Tibial nerve (tissue), 4 donors: ENCODE data around the gene PDE1C.

Experiments used
- CTCF ChIP-seq, 5 experiments: fragments of 200-600 bp in 3 of 5; fragments of 450-650 bp in 2 of 5; sonication (generic) in 3 of 5; IDR thresholded peaks; one replicate each; pipeline ENCODE4 v1.5.1; 2016 to 2019; ENCODE audit warnings: antibody characterized with exemption in 5 of 5, mild to moderate bottlenecking in 3 of 5, moderate library complexity in 2 of 5
- EP300 ChIP-seq, 2 donors: sonication (generic); formaldehyde crosslinking; IDR thresholded peaks; one replicate each; pipeline ENCODE4 v1.6.1; 2017; ENCODE audit warnings: antibody characterized with exemption in 2 of 2, mild to moderate bottlenecking in 1 of 2
- POLR2A ChIP-seq, 2 donors: fragments of 450-650 bp; IDR thresholded peaks; one replicate each; pipeline ENCODE4 v1.6.1; 2017; ENCODE audit warnings: antibody characterized with exemption in 2 of 2, mild to moderate bottlenecking in 2 of 2, moderate library complexity in 2 of 2

- no peak for TF ChIP-seq CTCF (IDR thresholded peaks at IDR 0.05)
- TF ChIP-seq POLR2A (IDR thresholded peaks at IDR 0.05): no peak
- peak in 1 of 2 donors; percentile 27 for TF ChIP-seq EP300 (IDR thresholded peaks at IDR 0.05)
Observed at GRCh38 chr7:31883761-31884164, 186.4 kb downstream of the PDE1C start.
